ENCODE results near the gene COX11.

DNA sequence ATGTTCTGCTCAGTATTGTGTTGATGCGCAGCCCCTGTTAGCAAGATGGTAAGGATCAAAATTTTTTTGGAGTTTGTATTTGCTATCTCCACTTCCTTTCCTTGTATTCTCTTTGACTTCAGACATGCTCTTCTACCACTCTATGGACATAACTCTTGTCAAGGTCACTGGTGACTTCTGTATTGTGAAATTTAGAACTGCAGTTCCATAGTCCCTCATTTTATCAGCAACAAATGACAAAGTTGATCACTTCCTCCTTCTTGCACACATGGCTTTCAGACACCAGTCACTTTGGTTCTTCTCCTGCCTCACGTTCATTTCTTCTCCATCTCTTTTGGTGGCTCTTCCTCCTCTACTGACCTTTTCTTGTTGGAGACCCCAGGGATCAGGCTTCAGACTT, 21.1 kb downstream of the COX11 start:
- TF ChIP-seq GATA3 (IDR thresholded peaks at IDR 0.05; ENCODE audit: low read depth, low read length), result no peak
- no peak for TF ChIP-seq GATA2 (IDR thresholded peaks at IDR 0.05; ENCODE audit: low read depth, low read length)

Measured in SH-SY5Y (cell line).